DOHH2 (cell line): ENCODE measurements around the gene TAF4.

Experiments
- EZH2phosphoT487 ChIP-seq: fragments of 200-600 bp; sonication (generic); IDR thresholded peaks from 2 replicates; pipeline ENCODE4 v1.6.1; 2017; ENCODE audit warnings: borderline replicate concordance, mild to moderate bottlenecking, antibody characterized with exemption, low read length, moderate library complexity, mixed read lengths
- TF ChIP-seq, protein P1 (sequence below): fragments of 200-600 bp; sonication (generic); IDR thresholded peaks from one replicate; pipeline ENCODE4 v1.5.1; 2014; ENCODE audit warnings: antibody characterized with exemption, mild to moderate bottlenecking, low read depth, low read length; ENCODE audit not compliant: poor library complexity, severe bottlenecking

DNA sequence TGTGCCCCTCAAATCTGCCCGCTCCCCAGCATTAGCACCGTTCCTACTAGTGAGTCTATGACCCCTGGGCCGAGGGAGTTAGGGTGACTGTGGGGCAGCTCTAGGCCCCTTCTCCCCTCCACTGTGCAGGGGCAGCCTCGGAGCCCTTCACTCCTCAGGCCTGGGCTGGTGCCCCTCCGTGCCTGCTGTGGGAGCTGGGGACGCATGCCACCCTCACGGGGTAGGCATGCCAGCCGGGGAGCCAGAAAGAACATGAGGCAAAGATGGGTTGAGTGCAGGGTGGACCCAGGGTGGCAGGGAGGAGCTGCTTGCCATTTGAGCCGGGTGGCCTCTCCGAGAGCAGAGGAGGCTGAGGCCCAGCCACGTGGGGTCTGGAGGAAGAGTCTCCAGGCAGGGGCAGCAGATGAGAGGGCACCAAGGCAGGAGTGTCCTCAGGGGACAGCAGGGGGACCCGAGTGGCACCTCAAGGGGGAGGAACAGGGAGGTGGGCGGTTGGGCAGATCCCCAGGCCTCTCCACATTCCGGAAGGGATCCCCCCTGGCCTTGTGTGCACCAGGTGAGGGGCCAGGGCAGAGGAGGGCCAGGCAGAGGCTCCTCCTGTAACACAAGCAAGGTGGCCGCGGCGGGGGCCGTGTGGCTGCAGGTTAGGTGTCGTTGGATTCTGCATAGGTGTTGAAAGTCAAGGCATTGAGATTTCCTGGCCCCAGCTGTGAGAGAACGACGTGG lies 38.0 kb upstream of the TAF4 start:
- TF ChIP-seq, protein P1, sequence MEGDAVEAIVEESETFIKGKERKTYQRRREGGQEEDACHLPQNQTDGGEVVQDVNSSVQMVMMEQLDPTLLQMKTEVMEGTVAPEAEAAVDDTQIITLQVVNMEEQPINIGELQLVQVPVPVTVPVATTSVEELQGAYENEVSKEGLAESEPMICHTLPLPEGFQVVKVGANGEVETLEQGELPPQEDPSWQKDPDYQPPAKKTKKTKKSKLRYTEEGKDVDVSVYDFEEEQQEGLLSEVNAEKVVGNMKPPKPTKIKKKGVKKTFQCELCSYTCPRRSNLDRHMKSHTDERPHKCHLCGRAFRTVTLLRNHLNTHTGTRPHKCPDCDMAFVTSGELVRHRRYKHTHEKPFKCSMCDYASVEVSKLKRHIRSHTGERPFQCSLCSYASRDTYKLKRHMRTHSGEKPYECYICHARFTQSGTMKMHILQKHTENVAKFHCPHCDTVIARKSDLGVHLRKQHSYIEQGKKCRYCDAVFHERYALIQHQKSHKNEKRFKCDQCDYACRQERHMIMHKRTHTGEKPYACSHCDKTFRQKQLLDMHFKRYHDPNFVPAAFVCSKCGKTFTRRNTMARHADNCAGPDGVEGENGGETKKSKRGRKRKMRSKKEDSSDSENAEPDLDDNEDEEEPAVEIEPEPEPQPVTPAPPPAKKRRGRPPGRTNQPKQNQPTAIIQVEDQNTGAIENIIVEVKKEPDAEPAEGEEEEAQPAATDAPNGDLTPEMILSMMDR = no peak
- TF ChIP-seq EZH2phosphoT487 = no peak
